ENCODE data around the gene GABBR2. TPM values are rescaled to one million over a fixed set of nuclear protein-coding genes. Genes with fewer than 3 reads are reported as not detected.

The GABBR2 gene
- total and polyA plus RNA-seq, 2 donors (not counting 1 experiment from before 2014, with no cell fraction given): 0.03 TPM; not detected in 1

DNA sequence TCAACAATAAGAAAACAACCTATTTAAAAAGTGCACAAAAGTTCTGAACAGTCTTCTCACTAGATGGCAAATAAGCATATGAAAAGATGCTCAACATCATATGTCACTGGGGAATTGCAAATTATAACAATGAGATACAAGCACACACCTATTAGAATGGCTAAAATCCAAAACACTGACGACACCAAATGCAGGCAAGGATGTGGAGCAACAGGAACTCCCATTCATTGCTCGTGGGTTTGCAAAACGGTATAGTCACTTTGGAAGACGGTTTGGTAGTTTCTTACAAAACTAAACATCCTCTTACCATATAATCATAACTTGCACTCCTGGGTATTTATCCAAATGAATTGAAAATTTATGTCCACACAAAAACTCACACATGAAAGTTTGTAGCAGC, 352.4 kb downstream of the GABBR2 start:
- Mint-ChIP-seq H3K4me1 (no peaks in the 10 kb centered on the region), H3K4me3 (no peak overlapping the region), H3K9me3 (ENCODE audit: insufficient read depth) (peaks cover 3% of the 10 kb centered on the region), H3K27ac (no peak overlapping the region), H3K27me3 (peaks cover 42% of the 10 kb centered on the region)
- CTCF ChIA-PET: no interaction called here
- Histone ChIP-seq H3K9me3 (ENCODE audit: control extremely low read depth in 1 of 3, control insufficient read depth in 2 of 3, insufficient read depth in 1 of 3, low read length in 2 of 3) (peaks cover 0 to 9% (median 5%) of the 10 kb centered on the region in 3 donors), H3K9ac (ENCODE audit: low read length) (no peak overlapping the region), H3K27ac (ENCODE audit: low read length in 2 of 2) (no peak overlapping the region), H3K4me1 (ENCODE audit: control insufficient read depth in 2 of 2, insufficient read depth in 2 of 2, low read length in 2 of 2) (no peaks in the 10 kb centered on the region), H3K4me3 (ENCODE audit: control extremely low read depth in 1 of 5, extremely low read depth in 1 of 5, insufficient read depth in 1 of 5, low read depth in 2 of 5, low read length in 4 of 5) (no peak overlapping the region), H3K36me3 (replicated peaks in 1 of 2; ENCODE audit: control extremely low read depth in 1 of 2, control insufficient read depth in 1 of 2, extremely low read depth in 1 of 2, insufficient read depth in 2 of 2, low read length in 1 of 2) (no peaks in the 10 kb centered on the region), H3K4me2 (replicated peaks; ENCODE audit: low read depth, low read length, poor library complexity, severe bottlenecking) (no peak overlapping the region), H2AFZ (ENCODE audit: insufficient read depth, low read depth, low read length, poor library complexity, severe bottlenecking) (no peak overlapping the region), H4K20me1 (ENCODE audit: control insufficient read depth, insufficient read depth, low read length, poor library complexity, severe bottlenecking) (no peaks in the 10 kb centered on the region), H3K79me2 (ENCODE audit: control insufficient read depth, insufficient read depth, low read length) (no peaks in the 10 kb centered on the region), H3K27me3 (replicated peaks in 1 of 4; ENCODE audit: control extremely low read depth in 1 of 4, control insufficient read depth in 3 of 4, insufficient read depth in 4 of 4, low read length in 3 of 4) (peaks cover 0 to 18% (median 6%) of the 10 kb centered on the region in 4 experiments)
- POLR2A ChIA-PET: no interaction called here
- intact Hi-C loops (cut with micrococcal nuclease): no loop called here
- 86% methylated on average over 3 of the region's 4 CpGs for WGBS (ENCODE audit: insufficient coverage)
- ATAC-seq (ENCODE audit: low read depth) (no peak), DNase-seq (no peak)
- TF ChIP-seq EZH2 (IDR thresholded peaks at IDR 0.05; ENCODE audit: borderline replicate concordance, insufficient read depth, low read depth, low read length, poor library complexity, severe bottlenecking): no peak
- TF ChIP-seq, protein P1, sequence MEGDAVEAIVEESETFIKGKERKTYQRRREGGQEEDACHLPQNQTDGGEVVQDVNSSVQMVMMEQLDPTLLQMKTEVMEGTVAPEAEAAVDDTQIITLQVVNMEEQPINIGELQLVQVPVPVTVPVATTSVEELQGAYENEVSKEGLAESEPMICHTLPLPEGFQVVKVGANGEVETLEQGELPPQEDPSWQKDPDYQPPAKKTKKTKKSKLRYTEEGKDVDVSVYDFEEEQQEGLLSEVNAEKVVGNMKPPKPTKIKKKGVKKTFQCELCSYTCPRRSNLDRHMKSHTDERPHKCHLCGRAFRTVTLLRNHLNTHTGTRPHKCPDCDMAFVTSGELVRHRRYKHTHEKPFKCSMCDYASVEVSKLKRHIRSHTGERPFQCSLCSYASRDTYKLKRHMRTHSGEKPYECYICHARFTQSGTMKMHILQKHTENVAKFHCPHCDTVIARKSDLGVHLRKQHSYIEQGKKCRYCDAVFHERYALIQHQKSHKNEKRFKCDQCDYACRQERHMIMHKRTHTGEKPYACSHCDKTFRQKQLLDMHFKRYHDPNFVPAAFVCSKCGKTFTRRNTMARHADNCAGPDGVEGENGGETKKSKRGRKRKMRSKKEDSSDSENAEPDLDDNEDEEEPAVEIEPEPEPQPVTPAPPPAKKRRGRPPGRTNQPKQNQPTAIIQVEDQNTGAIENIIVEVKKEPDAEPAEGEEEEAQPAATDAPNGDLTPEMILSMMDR (IDR thresholded peaks at IDR 0.05): no peak

DNA sequence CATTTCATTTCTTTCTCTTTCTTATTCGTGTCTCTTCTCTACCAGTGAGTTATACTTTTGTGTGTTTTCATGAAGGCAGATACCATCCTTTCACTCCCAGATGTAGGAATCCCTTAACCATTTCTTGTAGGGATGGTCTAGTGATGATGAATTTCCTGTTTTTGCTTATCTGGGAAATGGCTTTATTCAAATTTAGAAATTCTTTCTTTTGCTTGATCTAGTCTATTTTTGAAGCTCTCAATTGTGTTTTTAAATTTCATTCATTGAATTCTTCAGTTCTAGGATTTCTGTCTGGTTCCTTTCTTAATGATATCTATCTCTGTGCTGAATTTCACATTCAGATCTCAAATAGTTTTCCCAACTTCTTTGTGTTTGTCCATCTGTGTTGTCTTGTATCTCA, 357.4 kb downstream of the GABBR2 start:
- Histone ChIP-seq H2AFZ (ENCODE audit: insufficient read depth, low read depth, low read length, poor library complexity, severe bottlenecking) (no peak overlapping the region), H3K4me3 (ENCODE audit: control extremely low read depth in 1 of 5, extremely low read depth in 1 of 5, insufficient read depth in 1 of 5, low read depth in 2 of 5, low read length in 4 of 5) (no peak overlapping the region), H3K27me3 (replicated peaks in 1 of 4; ENCODE audit: control extremely low read depth in 1 of 4, control insufficient read depth in 3 of 4, insufficient read depth in 4 of 4, low read length in 3 of 4) (peaks cover 0 to 14% (median 6%) of the 10 kb centered on the region in 4 experiments), H4K20me1 (ENCODE audit: control insufficient read depth, insufficient read depth, low read length, poor library complexity, severe bottlenecking) (no peaks in the 10 kb centered on the region), H3K36me3 (replicated peaks in 1 of 2; ENCODE audit: control extremely low read depth in 1 of 2, control insufficient read depth in 1 of 2, extremely low read depth in 1 of 2, insufficient read depth in 2 of 2, low read length in 1 of 2) (no peaks in the 10 kb centered on the region), H3K9me3 (ENCODE audit: control extremely low read depth in 1 of 3, control insufficient read depth in 2 of 3, insufficient read depth in 1 of 3, low read length in 2 of 3) (peaks cover 0 to 9% (median 7%) of the 10 kb centered on the region in 3 donors), H3K79me2 (ENCODE audit: control insufficient read depth, insufficient read depth, low read length) (no peaks in the 10 kb centered on the region), H3K4me1 (ENCODE audit: control insufficient read depth in 2 of 2, insufficient read depth in 2 of 2, low read length in 2 of 2) (no peaks in the 10 kb centered on the region), H3K9ac (ENCODE audit: low read length) (no peak overlapping the region), H3K4me2 (replicated peaks; ENCODE audit: low read depth, low read length, poor library complexity, severe bottlenecking) (no peak overlapping the region), H3K27ac (ENCODE audit: low read length in 2 of 2) (no peak overlapping the region)
- DNase-seq (no peak), ATAC-seq (ENCODE audit: low read depth) (no peak)
- no peak for TF ChIP-seq EZH2 (IDR thresholded peaks at IDR 0.05; ENCODE audit: borderline replicate concordance, insufficient read depth, low read depth, low read length, poor library complexity, severe bottlenecking)
- TF ChIP-seq, protein P1 (IDR thresholded peaks at IDR 0.05): no peak
- no peaks in the 10 kb centered on the region for H3K4me1 Mint-ChIP-seq
- WGBS (ENCODE audit: insufficient coverage): no CpG with 5 or more reads among the region's 1 CpG
- intact Hi-C loops (cut with micrococcal nuclease): no loop called here
- H3K27ac Mint-ChIP-seq: no peak overlapping the region
- peaks cover 46% of the 10 kb centered on the region for H3K27me3 Mint-ChIP-seq
- H3K4me3 Mint-ChIP-seq: no peak overlapping the region
- peaks cover 5% of the 10 kb centered on the region for H3K9me3 Mint-ChIP-seq (ENCODE audit: insufficient read depth)
- POLR2A ChIA-PET: no interaction called here
- CTCF ChIA-PET: no interaction called here

Data from B cell (primary cell).